Esophagus (tissue), 2 donors: ENCODE results near the gene SRPK2. TPM values are rescaled to one million over a fixed set of nuclear protein-coding genes. Genes with fewer than 3 reads are reported as not detected.

Experiments used
- H3K27ac ChIP-seq, 2 donors: one replicate each; pipeline ENCODE4 v1.5.1; 2013; ENCODE audit warnings: low read depth in 2 of 2, mild to moderate bottlenecking in 2 of 2, inconsistent platforms in 1 of 2, low read length in 1 of 2, moderate library complexity in 1 of 2
- H3K27me3 ChIP-seq, 2 donors: one replicate each; pipeline ENCODE4 v1.6.1; 2013; ENCODE audit warnings: low read length in 2 of 2, control low read depth in 1 of 2, mild to moderate bottlenecking in 1 of 2; ENCODE audit not compliant: insufficient read depth in 2 of 2, control insufficient read depth in 1 of 2
- H3K36me3 ChIP-seq, 2 donors: one replicate each; pipeline ENCODE4 v1.6.1; 2013; ENCODE audit warnings: low read length in 1 of 2; ENCODE audit not compliant: control insufficient read depth in 2 of 2, insufficient read depth in 2 of 2
- H3K4me1 ChIP-seq, 2 donors: one replicate each; pipeline ENCODE4 v1.6.1; 2013; ENCODE audit warnings: low read length in 1 of 2; ENCODE audit not compliant: control insufficient read depth in 2 of 2, insufficient read depth in 2 of 2
- H3K4me3 ChIP-seq, 2 donors: one replicate each; pipeline ENCODE4 v1.5.1; 2013; ENCODE audit warnings: low read length in 2 of 2, mild to moderate bottlenecking in 2 of 2, low read depth in 1 of 2, moderate library complexity in 1 of 2
- H3K9me3 ChIP-seq, 2 donors: one replicate each; pipeline ENCODE4 v1.6.1; 2013; ENCODE audit warnings: mild to moderate bottlenecking in 2 of 2, low read depth in 1 of 2, low read length in 1 of 2, moderate library complexity in 1 of 2; ENCODE audit not compliant: control insufficient read depth in 2 of 2, insufficient read depth in 1 of 2
- WGBS, 2 donors: extraction: QIAGEN DNeasy Blood & Tissue Kit; methylation state at CpG; one replicate each; pipeline ENCODE4 v1.1.7; 2013; 5-methylcytosine and 5-hydroxymethylcytosine counted together
- polyA plus RNA-seq, 2 donors: library from polyadenylated mRNA; stranded (reverse); fragments of 200-250 nt; gene quantifications; one replicate each; pipeline ENCODE4 v1.2.3, GENCODE V29; 2013
- donor health status: healthy with polysubstance abuse.
- donor health status: Bipolar disorder and iron deficiency.

Gene SRPK2
- polyA plus RNA-seq, 2 donors: 8.9 to 11.6 TPM

- no peaks in the 10 kb centered on the region for H3K27me3 ChIP-seq
- peaks cover 0 to 3% of the 10 kb centered on the region in 2 donors for H3K4me1 ChIP-seq
- H3K4me3 ChIP-seq: no peak overlapping the region
- WGBS, 2 donors: 79% methylated on average over 7 of the region's 7 CpGs
- no peaks in the 10 kb centered on the region for H3K9me3 ChIP-seq
- no peak overlapping the region for H3K27ac ChIP-seq
- peaks cover 0 to 16% of the 10 kb centered on the region in 2 donors for H3K36me3 ChIP-seq
Measured at GRCh38 chr7:105131890-105132289, 256.8 kb downstream of the SRPK2 start.

GRCh38 chr7:105131033-105131656 lies 257.6 kb downstream of the SRPK2 start:
- WGBS, 2 donors: 84% methylated on average over 12 of the region's 12 CpGs
- peaks cover 0 to 3% of the 10 kb centered on the region in 2 donors for H3K4me1 ChIP-seq
- no peak overlapping the region for H3K27ac ChIP-seq
- H3K4me3 ChIP-seq: no peak overlapping the region
- no peaks in the 10 kb centered on the region for H3K27me3 ChIP-seq
- no peaks in the 10 kb centered on the region for H3K9me3 ChIP-seq
- H3K36me3 ChIP-seq: peaks cover 0 to 16% of the 10 kb centered on the region in 2 donors

GRCh38 chr7:105130580-105130979 lies 258.1 kb downstream of the SRPK2 start:
- Histone ChIP-seq H3K36me3 (peaks cover 0 to 21% of the 10 kb centered on the region in 2 donors), H3K4me3 (no peak overlapping the region), H3K4me1 (peaks cover 0 to 3% of the 10 kb centered on the region in 2 donors), H3K27me3 (no peaks in the 10 kb centered on the region), H3K27ac (no peak overlapping the region), H3K9me3 (no peaks in the 10 kb centered on the region)
- 85 to 91% methylated on average over 2 of the region's 2 CpGs for WGBS, 2 donors

GRCh38 chr7:105130048-105130447 lies 258.7 kb downstream of the SRPK2 start:
- Histone ChIP-seq H3K4me1 (peaks cover 0 to 3% of the 10 kb centered on the region in 2 donors), H3K36me3 (peaks cover 0 to 21% of the 10 kb centered on the region in 2 donors)
- WGBS, 2 donors: 91 to 93% methylated on average over 5 of the region's 5 CpGs

GRCh38 chr7:105127179-105127578 lies 261.5 kb downstream of the SRPK2 start:
- H3K27me3 ChIP-seq: no peaks in the 10 kb centered on the region
- H3K36me3 ChIP-seq: peaks cover 3 to 16% of the 10 kb centered on the region in 2 donors
- peaks cover 0 to 3% of the 10 kb centered on the region in 2 donors for H3K4me1 ChIP-seq
- WGBS, 2 donors: 83 to 85% methylated on average over 8 of the region's 8 CpGs
- no peaks in the 10 kb centered on the region for H3K9me3 ChIP-seq
- no peak overlapping the region for H3K4me3 ChIP-seq
- no peak overlapping the region for H3K27ac ChIP-seq

More at GRCh38 chr7:105130048-105130447, 258.7 kb downstream of the SRPK2 start:
- no peak overlapping the region for H3K4me3 ChIP-seq
- no peak overlapping the region for H3K27ac ChIP-seq
- H3K27me3 ChIP-seq: no peaks in the 10 kb centered on the region
- H3K9me3 ChIP-seq: no peaks in the 10 kb centered on the region

GRCh38 chr7:105126436-105126975 lies 262.2 kb downstream of the SRPK2 start:
- H3K4me1 ChIP-seq: no peaks in the 10 kb centered on the region
- no peaks in the 10 kb centered on the region for H3K27me3 ChIP-seq
- no peak overlapping the region for H3K27ac ChIP-seq
- peaks cover 3 to 13% of the 10 kb centered on the region in 2 donors for H3K36me3 ChIP-seq
- no peak overlapping the region for H3K4me3 ChIP-seq
- WGBS, 2 donors: 76 to 83% methylated on average over 4 of the region's 4 CpGs
- no peaks in the 10 kb centered on the region for H3K9me3 ChIP-seq

GRCh38 chr7:105125745-105126144 lies 263.0 kb downstream of the SRPK2 start:
- no peak overlapping the region for H3K4me3 ChIP-seq
- no peak overlapping the region for H3K27ac ChIP-seq
- H3K36me3 ChIP-seq: peaks cover 3 to 13% of the 10 kb centered on the region in 2 donors
- H3K4me1 ChIP-seq: no peaks in the 10 kb centered on the region
- WGBS, 2 donors: 92 to 95% methylated on average over 12 of the region's 12 CpGs
- no peaks in the 10 kb centered on the region for H3K27me3 ChIP-seq
- no peaks in the 10 kb centered on the region for H3K9me3 ChIP-seq

GRCh38 chr7:105122619-105123018 lies 266.1 kb downstream of the SRPK2 start:
- 69 to 70% methylated on average over 8 of the region's 8 CpGs for WGBS, 2 donors

GRCh38 chr7:105118612-105119600 lies 269.8 kb downstream of the SRPK2 start:
- Histone ChIP-seq H3K27ac (no peak overlapping the region), H3K4me1 (no peaks in the 10 kb centered on the region)
- 75 to 77% methylated on average over 9 of the region's 9 CpGs for WGBS, 2 donors

More at GRCh38 chr7:105122619-105123018, 266.1 kb downstream of the SRPK2 start:
- Histone ChIP-seq H3K4me3 (no peak overlapping the region), H3K4me1 (no peaks in the 10 kb centered on the region), H3K27me3 (no peaks in the 10 kb centered on the region), H3K27ac (no peak overlapping the region), H3K9me3 (no peaks in the 10 kb centered on the region), H3K36me3 (peaks cover 3 to 13% of the 10 kb centered on the region in 2 donors)

More at GRCh38 chr7:105118612-105119600, 269.8 kb downstream of the SRPK2 start:
- Histone ChIP-seq H3K9me3 (no peaks in the 10 kb centered on the region), H3K36me3 (peaks cover under 1 to 2% of the 10 kb centered on the region in 2 donors), H3K4me3 (no peak overlapping the region), H3K27me3 (no peaks in the 10 kb centered on the region)
